Measurements from ENCODE around the gene NECTIN1.
A peak's percentile ranks its signal among the peaks of the same experiment; 100 is the strongest.

The NECTIN1 gene

DNA sequence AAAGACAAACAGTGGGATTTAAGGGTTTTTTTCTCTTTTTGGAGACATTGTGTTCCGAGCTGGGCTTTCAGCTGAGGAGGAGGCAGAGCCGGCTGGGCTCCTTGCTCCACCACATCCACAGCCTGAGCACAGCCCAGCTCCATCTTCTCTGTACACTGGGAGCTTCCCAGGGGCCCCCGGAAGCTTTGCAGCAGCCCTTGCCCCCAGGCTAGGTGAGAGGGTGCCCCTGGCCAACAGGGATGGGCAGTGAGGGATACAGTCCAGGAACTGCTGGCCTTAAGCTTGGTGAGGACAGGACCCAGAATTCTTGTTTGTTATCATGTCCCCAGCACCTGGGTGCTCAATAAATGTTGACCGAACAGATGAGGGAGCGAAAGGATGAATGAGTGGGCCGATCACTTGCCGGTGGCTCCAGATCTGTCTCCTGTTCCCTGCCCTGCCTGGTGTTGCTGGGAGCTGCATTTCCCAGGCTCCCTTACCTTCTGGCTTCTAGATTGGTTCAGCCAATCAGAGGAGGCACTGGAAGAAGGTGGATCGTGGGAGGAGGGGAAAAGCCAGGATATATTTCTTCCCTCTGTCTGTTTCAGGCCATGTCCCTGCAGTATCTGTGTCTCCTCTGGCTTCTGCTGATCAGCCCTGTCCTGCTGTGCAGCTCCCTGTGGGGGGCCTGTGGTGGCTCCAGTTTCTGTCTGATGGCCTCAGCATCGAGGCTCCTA lies 26.5 kb upstream of the NECTIN1 start:
- DNase-seq (ENCODE audit: low read depth in 2 of 2), result no peak

DNA sequence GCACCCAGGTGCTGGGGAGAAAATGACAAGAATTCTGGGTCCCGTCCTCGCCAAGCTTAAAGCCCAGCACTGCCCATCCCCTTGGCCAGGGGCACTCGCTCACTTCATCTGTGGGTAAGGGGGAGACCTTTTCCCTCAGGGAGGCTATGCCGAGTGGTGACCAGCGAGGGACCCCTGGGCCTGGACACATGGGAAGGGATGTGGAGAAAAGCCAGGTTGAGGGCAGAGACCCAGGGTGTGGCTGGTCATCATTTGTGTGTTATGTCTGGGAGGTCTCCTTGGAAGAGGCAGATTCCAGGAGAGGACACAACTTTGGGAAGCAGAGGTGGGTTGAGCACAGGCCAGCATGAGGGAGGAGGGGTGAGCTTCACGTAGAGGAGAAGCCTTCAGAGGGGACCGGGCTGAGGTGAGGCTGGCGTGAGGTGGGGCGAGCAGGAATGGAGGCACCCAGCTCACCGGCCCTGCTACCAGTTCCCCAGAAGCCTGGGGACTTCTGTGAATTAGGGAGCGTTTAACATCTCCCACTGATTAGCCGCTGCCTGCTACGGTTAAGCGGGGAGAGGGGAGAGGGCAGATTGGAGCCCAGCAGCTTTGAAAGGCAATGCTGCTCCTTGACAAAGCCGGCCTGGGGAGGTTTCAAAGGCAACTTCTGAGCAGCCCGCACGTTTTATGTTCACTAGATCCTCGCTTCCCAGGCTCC lies 25.8 kb upstream of the NECTIN1 start:
- DNase-seq (ENCODE audit: low read depth in 2 of 2), result no peak

DNA sequence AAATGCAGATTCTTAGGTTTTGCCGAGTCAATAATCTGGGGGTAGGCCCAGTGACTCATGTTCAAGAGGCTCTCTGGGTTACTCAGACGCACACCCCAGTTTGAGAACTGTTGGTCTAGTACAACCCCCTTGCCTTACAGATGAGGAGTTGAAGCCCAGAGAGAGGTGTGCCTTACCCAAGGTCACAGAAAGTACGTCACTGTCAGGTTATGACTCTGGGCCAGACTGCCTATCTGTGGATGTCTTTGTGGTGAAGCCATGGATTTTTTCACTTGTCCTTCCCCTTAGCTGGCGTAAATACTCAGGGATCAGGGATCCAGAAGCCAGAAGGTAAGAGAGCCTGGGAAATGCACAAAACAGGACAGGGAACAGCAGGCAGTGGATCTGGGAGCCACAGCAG lies 25.2 kb upstream of the NECTIN1 start:
- DNase-seq (ENCODE audit: low read depth in 2 of 2), result no peak

DNA sequence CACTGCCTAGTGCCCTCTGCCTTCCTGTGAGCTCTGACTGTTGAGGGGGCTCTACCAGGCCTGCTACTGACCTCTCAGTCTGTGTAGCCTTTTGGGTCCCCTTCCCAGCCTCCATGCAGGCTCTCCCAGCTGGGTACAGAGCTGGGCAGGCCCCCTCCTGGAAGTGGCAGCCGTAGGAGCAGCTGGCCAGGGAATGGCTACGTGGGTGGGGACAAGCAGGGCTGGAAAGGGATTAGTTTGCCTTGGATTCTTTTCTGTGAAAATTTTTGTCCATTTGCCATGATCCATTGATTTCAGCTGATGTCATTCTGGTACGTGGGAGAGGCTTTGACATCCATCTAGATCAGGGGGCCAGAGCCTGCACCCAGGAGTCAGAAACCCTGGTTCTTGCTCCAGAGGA lies 23.9 kb upstream of the NECTIN1 start:
- no peak for DNase-seq (ENCODE audit: low read depth in 2 of 2)

DNA sequence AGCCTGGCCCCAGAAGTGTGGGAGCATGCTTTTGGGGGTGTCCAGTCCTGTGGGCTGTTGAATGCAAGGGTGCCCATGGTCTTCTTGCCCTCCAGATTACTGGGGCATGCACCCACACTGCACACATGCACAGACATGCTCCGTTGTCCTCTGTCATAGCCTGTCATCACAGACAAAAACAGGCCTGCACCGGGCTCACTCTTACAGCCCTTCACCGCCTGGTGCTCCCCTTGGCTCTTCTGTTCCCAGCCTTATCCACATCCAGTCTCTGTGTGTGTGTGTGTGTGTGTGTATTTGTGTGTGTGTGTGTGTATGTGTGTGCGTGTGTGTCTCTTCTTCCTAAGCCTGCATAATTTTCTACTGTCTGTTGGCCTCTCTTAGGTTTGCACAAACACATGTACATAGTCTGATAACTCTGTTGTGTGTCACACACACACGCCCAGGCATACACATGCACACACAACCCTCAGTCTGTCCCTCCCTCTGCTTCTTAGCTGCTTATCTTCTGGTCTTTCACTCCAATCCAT lies 23.4 kb upstream of the NECTIN1 start:
- no peak for DNase-seq (ENCODE audit: low read depth in 2 of 2)

DNA sequence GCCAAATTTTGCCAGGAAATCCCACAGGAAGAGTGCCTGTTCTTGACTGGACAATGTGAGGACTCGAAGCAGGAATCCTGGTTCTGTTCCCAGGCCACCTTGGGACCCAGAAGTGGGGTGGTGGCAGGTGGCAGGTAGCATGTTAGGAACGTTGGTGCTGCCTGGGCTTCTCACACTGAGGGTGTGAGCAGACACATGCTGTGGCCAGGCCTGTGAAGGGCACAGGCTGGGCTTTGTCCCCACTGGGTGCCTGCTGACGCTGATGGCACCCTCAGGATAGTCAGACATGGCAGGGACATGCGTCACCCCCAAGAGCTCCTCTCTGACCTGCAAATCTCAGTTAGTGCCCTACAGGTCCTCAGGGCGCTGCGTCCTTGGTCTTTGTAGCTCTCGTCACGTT lies 21.1 kb upstream of the NECTIN1 start:
- DNase-seq (ENCODE audit: low read depth in 2 of 2), result no peak

DNA sequence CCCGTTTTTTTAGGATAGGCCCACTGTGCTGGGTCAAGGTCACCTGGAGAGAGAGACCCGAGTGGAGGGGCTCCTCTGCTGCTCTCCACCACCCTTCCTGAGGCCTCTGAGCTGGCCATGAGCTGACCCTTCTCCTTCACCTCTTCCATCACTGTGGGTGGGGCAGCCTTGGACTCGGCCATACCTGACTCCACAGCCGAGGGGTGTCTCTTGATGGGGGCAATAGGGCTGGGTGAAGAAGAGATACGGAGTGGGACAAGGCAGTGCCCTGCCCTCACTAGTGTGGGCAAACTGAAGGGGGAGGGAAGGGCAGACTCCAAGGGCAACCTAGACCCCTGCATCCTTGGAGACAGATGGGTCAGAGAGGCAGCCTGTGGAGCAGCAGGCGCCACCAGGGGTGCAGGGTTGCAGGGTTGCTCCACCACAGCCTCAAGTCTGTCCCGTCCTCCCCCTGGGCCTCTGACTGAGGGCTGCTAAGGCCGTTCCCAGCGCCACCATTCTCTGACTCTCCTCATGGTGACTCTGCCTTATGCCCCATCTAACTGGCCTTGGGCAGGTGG lies 20.1 kb upstream of the NECTIN1 start:
- DNase-seq (ENCODE audit: low read depth in 2 of 2), result no peak

DNA sequence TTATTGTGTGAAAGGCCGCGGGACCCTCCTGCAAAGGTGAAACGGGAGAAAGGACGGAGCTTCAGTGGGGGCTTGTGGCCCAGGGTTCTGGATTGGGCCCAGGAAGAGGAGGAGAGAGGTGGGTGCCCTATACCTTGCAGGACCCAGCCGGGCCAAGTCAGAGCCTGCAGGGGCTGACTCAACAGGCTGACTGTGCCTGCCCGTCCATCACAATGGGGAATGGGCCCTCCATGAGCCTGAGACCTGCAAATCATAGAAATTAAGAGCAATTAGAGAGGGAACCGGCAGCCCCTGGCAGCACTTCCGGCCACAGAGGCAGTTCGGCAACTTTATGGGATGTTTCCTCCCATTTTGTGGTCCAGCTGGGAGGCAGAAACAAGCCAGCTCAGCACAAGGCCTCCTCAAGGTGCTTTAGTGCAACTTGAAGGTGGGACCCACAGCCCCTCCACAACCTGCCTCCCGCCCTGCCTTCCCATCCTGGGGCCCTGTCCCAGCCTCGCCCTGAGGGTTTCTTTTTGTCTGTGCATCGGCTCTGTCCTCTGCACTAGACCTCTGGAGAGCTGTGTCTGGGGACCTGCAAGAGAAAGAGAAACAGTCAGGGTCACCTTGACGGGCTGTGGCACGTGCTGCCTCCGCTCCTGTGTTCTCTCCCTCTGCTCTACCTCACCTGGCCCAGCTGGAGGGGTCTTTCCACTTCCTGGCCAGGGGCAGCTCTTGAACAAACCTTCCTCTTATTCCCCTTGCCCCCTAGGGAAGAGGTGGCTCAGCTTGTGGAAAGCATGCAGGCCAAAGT lies 19.1 kb upstream of the NECTIN1 start:
- no peak for DNase-seq (ENCODE audit: low read depth in 2 of 2)

DNA sequence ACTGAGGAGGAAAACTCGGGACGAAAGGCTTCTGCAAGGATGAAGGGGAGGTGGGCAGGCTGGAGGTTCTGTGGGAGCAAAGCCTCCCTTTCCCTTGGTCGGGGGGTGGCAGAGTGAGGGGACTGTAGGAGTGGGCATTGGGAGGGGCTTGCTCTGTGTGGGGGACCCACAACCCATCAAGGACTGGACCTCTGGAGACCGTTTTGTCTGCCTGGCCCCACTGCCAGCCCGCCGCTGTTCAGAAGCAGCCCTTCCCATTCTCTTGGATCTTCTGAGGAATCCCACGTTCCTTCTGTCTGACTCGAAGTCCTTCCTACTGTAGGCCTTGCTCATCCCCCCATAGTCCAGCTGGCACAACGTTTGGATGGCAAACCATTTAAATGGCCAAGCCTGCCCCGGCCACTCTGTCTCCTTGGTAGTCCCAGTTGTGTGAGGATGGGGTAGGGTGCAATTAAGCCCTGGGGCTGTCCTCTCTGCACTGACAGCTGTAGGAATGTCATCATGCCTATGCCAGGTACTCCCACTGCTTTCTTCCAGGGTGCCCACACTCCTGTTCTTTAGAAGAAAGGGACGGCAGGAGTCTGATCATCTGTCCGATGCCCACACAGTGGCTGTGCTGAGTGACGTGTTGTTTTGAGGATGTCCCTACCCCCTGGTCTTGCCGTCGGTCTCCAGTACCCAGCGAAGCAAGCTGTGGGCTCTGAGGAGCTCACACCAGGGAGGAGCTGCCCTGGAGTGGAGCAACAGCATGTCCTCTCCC lies 17.0 kb upstream of the NECTIN1 start:
- no peak for DNase-seq (ENCODE audit: low read depth in 2 of 2)

DNA sequence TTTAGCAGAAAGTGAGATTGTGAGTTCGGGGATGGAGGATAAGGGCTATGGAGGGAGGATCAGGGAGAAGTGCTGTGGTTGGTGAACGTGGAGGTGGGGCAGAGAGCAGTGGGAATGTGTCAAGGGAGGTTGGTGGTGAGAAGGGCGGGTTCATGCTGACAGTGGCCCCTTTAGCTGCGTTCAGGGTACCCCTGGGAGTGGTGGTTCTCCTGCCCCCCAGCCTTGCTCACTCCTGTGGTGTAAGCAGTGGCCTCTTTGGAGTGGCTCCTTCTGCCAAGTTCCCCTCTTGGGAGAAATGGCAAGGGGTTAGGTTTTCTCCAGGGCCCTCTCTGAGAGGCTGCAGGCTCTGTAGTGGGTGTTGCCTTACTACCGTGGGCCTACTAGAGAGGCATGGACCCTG lies 16.1 kb upstream of the NECTIN1 start:
- no peak for DNase-seq (ENCODE audit: low read depth in 2 of 2)

DNA sequence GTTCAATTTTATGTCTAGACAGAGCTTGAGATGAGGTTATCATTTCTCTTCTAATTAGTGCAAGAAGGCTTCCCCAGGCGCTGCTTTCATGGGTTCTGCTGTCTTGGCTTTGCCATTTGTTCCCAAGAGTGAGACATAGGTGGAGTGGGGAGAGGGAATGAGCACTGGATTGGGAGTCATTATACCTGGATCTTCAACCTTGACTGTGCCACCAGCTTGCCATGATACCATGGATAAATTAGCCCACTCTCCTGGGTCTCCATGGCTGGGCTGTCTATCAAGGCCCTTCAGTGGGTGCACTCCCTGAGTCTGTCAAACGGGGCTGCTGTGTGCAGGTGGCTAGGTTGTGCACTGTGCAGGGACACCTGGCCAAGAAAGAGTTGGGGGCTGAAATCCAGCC lies 15.6 kb upstream of the NECTIN1 start:
- DNase-seq (ENCODE audit: low read depth in 2 of 2), result no peak

DNA sequence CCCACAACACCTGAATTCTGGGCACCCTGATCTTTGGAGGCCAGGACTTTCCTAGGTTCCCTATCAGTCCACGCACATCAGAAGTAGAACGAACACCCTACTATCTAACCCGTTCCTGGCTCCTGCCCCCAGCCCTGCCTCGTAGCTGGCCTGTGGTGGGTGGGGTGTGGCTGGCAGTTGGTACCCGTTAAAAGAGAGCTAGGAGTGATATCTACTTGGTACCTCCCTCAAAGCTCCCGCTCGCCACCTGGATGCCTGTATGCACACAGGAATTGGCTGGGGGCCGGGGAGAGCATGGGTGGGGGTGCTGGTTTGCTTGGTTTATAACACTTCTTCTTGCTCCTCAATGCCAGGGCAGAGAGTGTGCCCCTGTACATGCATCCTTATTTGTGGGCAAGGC lies 14.0 kb upstream of the NECTIN1 start:
- no peak for DNase-seq (ENCODE audit: low read depth in 2 of 2)

DNA sequence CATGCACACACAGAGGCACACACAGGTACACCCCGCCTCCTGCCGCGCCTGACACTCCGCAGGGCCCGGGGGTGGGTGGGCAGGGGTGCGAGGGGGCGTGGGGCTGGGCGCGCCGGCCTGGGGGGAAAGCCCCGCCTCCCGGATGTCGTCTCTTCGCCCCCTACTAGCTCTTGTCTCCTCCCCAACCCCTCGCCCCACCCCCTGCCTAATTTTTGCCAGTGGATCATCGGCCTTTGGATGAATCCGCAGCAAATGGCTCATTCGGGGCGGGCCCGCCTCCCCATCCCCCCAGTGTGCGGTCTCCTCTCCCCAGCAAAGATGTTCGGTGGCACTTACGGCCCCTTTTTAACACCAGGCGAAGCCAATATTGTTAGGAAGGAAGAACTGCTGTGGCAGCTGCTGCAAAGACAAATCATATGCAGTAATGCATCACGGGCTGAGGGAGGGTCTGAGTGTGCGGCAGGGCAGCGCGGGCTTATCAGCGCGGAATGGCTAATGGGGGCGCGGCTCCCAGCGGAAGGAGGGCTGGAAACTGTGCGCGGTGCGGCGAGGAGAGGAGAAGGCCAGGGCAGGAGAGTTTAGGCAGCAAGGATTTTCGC lies 13.4 kb upstream of the NECTIN1 start:
- DNase-seq (ENCODE audit: low read depth in 2 of 2), result no peak

DNA sequence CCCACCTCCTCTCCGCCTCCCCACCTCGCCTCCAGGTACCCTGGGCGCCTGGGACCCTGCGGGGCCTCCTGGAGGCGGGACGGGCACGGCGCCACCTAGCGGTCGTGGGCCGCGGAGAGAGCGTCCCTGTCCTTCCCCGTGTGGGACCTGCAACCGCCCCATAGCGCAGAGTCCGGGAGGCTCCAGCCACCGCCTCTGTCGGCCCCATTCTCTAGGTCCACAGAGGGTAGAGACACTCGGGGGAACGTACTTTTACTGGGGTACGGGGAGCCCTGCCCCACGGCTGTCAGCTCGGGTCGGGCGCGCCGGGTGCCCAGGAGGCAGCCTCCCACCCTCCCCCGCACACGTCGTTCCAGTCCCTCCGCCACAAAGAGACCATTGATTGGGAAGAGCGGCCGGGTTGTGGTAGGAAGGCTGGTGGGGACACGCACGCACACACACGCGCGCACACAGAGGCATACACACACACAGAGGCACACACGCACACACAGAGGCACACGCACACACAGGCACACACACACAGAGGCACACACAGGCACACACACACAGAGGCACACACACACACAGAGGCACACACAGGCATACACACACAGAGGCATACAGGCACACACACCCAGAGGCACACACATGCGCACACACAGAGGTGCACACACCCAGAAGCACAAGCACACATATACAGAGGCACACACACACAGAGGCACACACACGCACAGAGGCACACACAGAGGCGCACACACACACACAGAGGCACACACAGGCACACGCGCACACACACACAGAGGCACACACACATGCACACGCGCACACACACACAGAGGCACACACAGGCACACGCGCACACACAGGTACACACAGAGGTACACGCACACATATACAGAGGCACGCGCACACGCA lies 12.6 kb upstream of the NECTIN1 start:
- peak; percentile 24 to 25 for DNase-seq (ENCODE audit: low read depth in 2 of 2)

DNA sequence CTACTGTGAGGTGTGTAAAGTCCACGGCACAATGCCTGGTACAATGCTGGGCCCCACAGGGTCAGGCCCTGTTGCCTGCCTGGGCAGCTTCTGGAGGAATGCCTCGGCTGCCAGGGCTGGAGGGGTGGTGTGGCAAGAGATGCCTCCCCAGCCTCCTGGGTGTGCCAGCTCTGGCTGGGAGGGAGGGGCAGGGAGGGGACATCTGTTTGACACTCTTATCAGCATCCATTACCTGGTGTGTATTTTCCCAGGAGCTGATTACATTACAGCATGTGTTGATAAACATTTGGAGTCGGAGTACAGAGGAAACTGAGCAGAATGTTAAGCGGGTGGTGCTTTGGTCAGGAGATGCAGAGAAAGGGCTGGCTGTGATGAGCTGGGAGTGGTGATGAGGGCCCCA lies 11.0 kb upstream of the NECTIN1 start:
- DNase-seq (ENCODE audit: low read depth in 2 of 2), result no peak

DNA sequence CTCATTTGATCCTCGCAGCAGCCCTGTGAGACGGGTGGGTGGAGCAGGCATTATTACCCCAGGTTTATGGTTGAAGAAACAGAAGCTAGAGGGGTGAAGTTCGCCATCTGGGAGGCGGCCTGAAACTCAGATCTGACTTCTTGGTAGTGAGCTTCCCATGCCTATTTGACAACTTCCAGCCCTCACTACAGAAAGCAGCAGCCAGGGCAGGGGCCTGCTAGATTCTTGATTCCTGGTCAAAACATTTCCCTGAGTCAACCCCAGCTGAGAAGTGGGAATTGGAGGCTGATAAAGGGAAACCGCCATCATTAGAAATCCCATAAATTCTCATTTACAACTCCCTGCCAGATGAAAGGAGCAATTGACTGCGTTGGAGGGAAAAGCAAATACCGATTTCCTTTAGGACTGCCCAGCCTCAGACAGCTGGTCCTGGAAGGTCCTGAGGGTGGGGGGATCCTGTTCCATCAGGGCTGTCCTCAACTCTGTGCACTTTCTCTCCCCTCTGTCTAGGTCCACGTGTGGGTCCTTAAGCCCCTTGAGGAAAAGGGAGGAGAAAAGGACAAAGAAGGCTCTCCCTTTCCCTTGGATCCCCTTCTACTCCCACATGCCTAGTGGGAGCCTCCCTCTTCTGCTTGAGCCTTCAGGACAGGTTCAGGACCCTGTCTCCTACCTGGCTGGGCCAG lies 10.2 kb upstream of the NECTIN1 start:
- no peak for DNase-seq (ENCODE audit: low read depth in 2 of 2)

DNA sequence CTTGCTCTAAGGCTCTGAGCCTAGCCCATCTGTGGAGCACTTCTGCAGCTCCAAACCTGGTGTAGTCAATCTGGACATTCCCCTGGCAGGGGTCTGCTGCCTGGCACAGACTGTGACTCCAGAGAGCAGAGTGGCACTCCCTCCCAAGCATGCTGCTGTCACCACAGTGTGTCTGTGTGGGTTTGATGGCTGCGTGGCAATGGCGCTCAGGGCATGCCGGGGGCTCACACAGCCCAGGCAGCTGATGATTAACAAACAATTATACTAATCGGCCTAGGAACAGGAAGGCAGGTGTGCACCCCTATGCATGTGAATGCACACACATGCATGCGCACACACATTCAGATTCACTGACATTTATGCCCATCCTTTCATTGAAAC lies 9.0 kb upstream of the NECTIN1 start:
- no peak for DNase-seq (ENCODE audit: low read depth in 2 of 2)

DNA sequence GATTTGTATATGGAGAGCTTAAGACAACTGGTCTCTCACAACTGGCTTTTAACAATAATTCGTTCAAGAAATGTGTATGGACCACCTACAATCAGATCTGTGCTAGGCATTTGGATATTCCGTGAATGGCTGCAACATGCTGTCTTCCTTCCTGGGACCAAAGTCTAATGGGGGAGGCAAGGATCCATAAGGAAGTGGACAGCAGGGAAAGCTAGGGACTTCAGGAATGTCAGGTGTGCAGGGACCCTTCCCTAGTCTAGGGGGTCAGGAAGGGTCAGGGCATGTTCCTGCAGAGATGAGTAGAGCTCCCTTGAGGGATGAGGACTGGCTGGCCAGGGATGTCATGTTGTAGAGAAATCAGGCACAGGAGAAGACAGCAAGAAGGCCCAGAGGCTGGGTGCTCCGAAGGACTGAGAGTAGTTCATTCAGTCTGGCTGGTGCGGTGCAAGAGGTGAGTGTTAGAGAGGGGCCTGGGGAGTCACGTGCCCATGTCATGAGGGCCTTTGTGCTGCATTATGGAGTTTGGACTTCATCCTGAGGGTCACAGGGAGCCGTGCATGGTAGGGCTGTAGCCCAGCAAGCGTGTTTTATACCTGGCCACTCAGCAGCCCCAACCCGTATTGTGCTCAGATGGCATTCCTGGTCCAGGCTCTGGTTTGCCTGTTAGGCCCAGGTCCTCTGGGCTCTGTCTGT lies 8.5 kb upstream of the NECTIN1 start:
- DNase-seq (ENCODE audit: low read depth in 2 of 2), result no peak

DNA sequence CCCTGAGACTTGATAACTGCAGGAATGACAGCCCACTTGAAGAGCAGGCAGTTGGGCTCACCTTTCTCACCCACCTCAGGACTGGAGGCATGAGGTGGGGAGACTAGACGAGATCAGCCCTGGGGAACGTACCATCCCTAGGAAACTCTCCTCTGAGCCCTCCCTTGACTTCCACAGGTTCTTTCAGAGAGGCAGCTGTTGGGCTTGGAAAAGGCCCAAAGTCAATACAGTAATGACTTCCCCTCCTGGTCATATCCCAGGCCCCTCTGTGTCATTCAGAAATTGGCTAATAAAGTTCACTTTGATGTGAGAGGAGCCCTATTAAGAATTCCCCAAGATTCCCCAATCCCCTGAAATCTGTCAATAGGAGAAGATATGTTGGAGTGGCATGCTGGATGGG lies 5.8 kb upstream of the NECTIN1 start:
- no peak for DNase-seq (ENCODE audit: low read depth in 2 of 2)

Measured in activated CD8-positive, alpha-beta memory T cell treated with anti-CD3 and anti-CD28 coated beads for 4 hours (primary cell).